K562 (cell line): Measurements from ENCODE around the gene IL17RA. TPM values are rescaled to one million over a fixed set of nuclear protein-coding genes. Genes with fewer than 3 reads are reported as not detected.
A peak's percentile ranks its signal among the peaks of the same experiment; 100 is the strongest.

Experiments used
- AFF4 ChIP-seq: sonication (generic); formaldehyde crosslinking; IDR thresholded peaks from 2 replicates; pipeline ENCODE4 v1.8.0; 2023; ENCODE audit warnings: mild to moderate bottlenecking, missing genetic modification reagents
- ETS2 ChIP-seq: IDR thresholded peaks from 2 replicates; pipeline ENCODE4 v1.6.1; 2016; ENCODE audit warnings: borderline replicate concordance, missing genetic modification characterization, mild to moderate bottlenecking, moderate library complexity, missing compliant biosample characterization; ENCODE audit not compliant: poor library complexity, severe bottlenecking
- HNRNPLL ChIP-seq: fragments of 200-400 bp; formaldehyde crosslinking; IDR thresholded peaks from 2 replicates; pipeline ENCODE4 v1.6.1; 2017; ENCODE audit warnings: low read length, low read depth, mild to moderate bottlenecking; ENCODE audit not compliant: poor library complexity, severe bottlenecking
- KDM4B ChIP-seq, 2 experiments: fragments of 450-650 bp in 1 of 2; sonication (generic) in 1 of 2; IDR thresholded peaks; 2 replicates each; pipeline ENCODE4 v1.6.1; 2016 to 2017; ENCODE audit warnings: borderline replicate concordance in 2 of 2, antibody characterized with exemption in 1 of 2, low read depth in 1 of 2, mild to moderate bottlenecking in 1 of 2
- MCM3 ChIP-seq: fragments of 450-650 bp; IDR thresholded peaks from 2 replicates; pipeline ENCODE4 v1.6.1; 2016
- NELFE ChIP-seq: IDR thresholded peaks from 2 replicates; pipeline ENCODE4 v1.6.1; 2011; ENCODE audit warnings: mild to moderate bottlenecking; ENCODE audit not compliant: insufficient read depth, insufficient read length
- PHF21A ChIP-seq: fragments of 450-650 bp; IDR thresholded peaks from 2 replicates; pipeline ENCODE4 v1.6.1; 2017; ENCODE audit warnings: low read depth, borderline replicate concordance
- PKNOX1 ChIP-seq: fragments of 450-650 bp; IDR thresholded peaks from 2 replicates; pipeline ENCODE4 v1.6.1; 2016
- POLR2H ChIP-seq: IDR thresholded peaks from 2 replicates; pipeline ENCODE4 v1.6.1; 2016; ENCODE audit warnings: missing genetic modification characterization, low read depth, mild to moderate bottlenecking, control low read depth, missing compliant biosample characterization, moderate library complexity
- POLR3A ChIP-seq: IDR thresholded peaks from 2 replicates; pipeline ENCODE4 v1.6.1; 2011; ENCODE audit warnings: borderline replicate concordance, mild to moderate bottlenecking, moderate library complexity; ENCODE audit not compliant: insufficient read length, insufficient read depth; ENCODE audit errors: extremely low read depth
- SIN3B ChIP-seq: fragments of 450-650 bp; IDR thresholded peaks from 2 replicates; pipeline ENCODE4 v1.6.1; 2017; ENCODE audit warnings: low read depth, mild to moderate bottlenecking, moderate library complexity
- STAT5A ChIP-seq: IDR thresholded peaks from 2 replicates; pipeline ENCODE4 v1.6.1; 2012; ENCODE audit warnings: low read length, inconsistent platforms, borderline replicate concordance
- VEZF1 ChIP-seq: fragments of 200-800 bp; sonication (Bioruptor generic); IDR thresholded peaks from 2 replicates; pipeline ENCODE4 v1.6.1; 2017; ENCODE audit warnings: missing genetic modification characterization, missing compliant biosample characterization
- polyA plus RNA-seq, 8 experiments: library from polyadenylated mRNA; depleted of rRNA in 4 of 8; stranded (reverse) in 5 of 8; unstranded in 3 of 8; fragments of >200 nt; fragmentation: Nextera tagmentation in 2 of 8; fragmentation: Illumina TruSeq in 1 of 8; extraction: Ambion mirVana in 2 of 8; extraction: Trizol in 1 of 8; gene quantifications; 2 replicates each; pipeline versions ENCODE4 v1.2.1 to v1.2.3, GENCODE V29; 2011 to 2014; ENCODE audit warnings: inconsistent platforms in 1 of 8, missing spikeins in 1 of 8
- total RNA-seq, 7 experiments: library from RNA; depleted of rRNA in 6 of 7; stranded (reverse); fragments of >200 nt in 6 of 7; fragmentation: Illumina TruSeq in 2 of 7; extraction: Trizol in 2 of 7; gene quantifications; 2 replicates each; pipeline versions ENCODE4 v1.2.1 to v1.2.3, GENCODE V29; 2011 to 2021; ENCODE audit warnings: low replicate concordance in 1 of 7
- TF ChIP-seq, protein P1 (sequence below): IDR thresholded peaks from 2 replicates; pipeline ENCODE4 v1.6.1; 2011; ENCODE audit warnings: borderline replicate concordance, low read depth, mild to moderate bottlenecking, moderate library complexity, low read length; ENCODE audit not compliant: insufficient read depth, poor library complexity, severe bottlenecking
- TF ChIP-seq, protein P2 (sequence below): fragments of 450-650 bp; IDR thresholded peaks from 2 replicates; pipeline ENCODE4 v1.6.1; 2016; ENCODE audit warnings: mild to moderate bottlenecking

Gene IL17RA
- total and polyA plus RNA-seq, 9 of the 15 experiments (the other 6 are each of a cell fraction or from before 2014, with no cell fraction given), result 0.17 to 11.8 (median 3.7) TPM

DNA sequence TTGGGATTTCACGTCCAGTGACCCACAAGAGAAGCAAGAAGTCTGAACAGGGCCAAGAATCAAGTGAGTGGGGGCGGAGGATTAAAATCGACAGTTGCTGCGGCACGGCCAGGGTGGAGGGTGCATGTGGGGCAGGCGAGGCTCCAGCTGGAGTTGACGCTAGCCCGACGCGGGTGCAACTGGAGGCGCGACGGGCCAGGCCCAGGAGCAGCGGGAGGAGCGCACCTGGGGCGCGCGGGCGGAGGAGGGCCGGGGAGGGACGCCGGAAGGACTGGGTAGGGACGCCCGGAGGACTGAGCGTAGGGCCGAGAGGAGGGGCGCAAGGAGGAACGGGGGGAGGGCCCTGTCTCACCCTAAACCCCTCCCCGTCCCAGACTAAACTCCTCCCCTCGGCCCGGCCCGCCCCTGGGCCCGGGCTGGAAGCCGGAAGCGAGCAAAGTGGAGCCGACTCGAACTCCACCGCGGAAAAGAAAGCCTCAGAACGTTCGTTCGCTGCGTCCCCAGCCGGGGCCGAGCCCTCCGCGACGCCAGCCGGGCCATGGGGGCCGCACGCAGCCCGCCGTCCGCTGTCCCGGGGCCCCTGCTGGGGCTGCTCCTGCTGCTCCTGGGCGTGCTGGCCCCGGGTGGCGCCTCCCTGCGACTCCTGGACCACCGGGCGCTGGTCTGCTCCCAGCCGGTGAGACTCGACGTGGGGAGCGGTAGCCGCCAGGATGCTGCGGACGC is at the start of gene IL17RA (continued):
- TF ChIP-seq, protein P1, sequence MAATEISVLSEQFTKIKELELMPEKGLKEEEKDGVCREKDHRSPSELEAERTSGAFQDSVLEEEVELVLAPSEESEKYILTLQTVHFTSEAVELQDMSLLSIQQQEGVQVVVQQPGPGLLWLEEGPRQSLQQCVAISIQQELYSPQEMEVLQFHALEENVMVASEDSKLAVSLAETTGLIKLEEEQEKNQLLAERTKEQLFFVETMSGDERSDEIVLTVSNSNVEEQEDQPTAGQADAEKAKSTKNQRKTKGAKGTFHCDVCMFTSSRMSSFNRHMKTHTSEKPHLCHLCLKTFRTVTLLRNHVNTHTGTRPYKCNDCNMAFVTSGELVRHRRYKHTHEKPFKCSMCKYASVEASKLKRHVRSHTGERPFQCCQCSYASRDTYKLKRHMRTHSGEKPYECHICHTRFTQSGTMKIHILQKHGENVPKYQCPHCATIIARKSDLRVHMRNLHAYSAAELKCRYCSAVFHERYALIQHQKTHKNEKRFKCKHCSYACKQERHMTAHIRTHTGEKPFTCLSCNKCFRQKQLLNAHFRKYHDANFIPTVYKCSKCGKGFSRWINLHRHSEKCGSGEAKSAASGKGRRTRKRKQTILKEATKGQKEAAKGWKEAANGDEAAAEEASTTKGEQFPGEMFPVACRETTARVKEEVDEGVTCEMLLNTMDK, result no peak
- TF ChIP-seq POLR3A (no peak), ETS2 (tag) (no peak), SIN3B (peak; percentile 40; the same call in 1 of the 2 replicates), KDM4B (IDR thresholded peaks at IDR 0.05; ENCODE audit: borderline replicate concordance in 2 of 2, low read depth in 1 of 2) (no peak), STAT5A (no peak), HNRNPLL (peak; percentile 38), VEZF1 (CRISPR knock-in tag) (peak; percentile 92), MCM3 (no peak), POLR2H (tag) (peak; percentile 57), AFF4 (CRISPR knock-in tag) (no peak), NELFE (no peak), PHF21A (no peak), PKNOX1 (peak; percentile 15; the same call in 1 of the 2 replicates)
- TF ChIP-seq, protein P2, sequence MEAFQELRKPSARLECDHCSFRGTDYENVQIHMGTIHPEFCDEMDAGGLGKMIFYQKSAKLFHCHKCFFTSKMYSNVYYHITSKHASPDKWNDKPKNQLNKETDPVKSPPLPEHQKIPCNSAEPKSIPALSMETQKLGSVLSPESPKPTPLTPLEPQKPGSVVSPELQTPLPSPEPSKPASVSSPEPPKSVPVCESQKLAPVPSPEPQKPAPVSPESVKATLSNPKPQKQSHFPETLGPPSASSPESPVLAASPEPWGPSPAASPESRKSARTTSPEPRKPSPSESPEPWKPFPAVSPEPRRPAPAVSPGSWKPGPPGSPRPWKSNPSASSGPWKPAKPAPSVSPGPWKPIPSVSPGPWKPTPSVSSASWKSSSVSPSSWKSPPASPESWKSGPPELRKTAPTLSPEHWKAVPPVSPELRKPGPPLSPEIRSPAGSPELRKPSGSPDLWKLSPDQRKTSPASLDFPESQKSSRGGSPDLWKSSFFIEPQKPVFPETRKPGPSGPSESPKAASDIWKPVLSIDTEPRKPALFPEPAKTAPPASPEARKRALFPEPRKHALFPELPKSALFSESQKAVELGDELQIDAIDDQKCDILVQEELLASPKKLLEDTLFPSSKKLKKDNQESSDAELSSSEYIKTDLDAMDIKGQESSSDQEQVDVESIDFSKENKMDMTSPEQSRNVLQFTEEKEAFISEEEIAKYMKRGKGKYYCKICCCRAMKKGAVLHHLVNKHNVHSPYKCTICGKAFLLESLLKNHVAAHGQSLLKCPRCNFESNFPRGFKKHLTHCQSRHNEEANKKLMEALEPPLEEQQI, result no peak
